ENCODE data around the gene KLRC3.
"Not testable (repeated sequence)": the region's sequence is repeated elsewhere in the genome, so short reads cannot be mapped to it uniquely, and the experiment has no call there.

The KLRC3 gene

DNA sequence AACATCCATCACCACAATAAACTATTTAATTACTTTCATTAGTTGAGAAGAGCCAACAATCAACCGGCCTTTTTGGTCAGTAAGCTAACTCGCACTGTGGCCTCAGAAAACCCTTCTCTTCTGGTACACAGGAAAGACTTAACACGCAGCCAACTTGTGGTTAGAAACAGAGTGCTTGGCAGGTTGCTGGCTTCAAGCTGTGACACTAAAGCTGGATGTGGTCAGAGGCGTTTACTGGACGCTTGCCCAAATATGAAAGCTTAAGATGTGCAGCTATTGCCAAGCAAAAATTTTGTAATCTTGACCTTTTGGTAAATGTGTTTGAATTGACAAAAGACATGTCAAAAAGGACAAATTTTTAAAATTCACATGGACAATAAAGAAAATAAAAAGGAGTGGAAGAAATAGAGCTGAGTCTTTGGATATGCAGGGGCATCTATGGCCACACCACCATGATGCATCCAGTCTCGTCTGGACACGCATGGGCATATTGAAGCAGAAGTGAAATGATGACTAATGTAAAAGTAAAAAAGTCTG is 27.9 kb downstream of the KLRC3 start:
- no peaks in the 10 kb centered on the region for H3K27me3 ChIP-seq (replicated peaks; ENCODE audit: control insufficient read depth, insufficient read depth, low read length)
- TF ChIP-seq, protein P1, sequence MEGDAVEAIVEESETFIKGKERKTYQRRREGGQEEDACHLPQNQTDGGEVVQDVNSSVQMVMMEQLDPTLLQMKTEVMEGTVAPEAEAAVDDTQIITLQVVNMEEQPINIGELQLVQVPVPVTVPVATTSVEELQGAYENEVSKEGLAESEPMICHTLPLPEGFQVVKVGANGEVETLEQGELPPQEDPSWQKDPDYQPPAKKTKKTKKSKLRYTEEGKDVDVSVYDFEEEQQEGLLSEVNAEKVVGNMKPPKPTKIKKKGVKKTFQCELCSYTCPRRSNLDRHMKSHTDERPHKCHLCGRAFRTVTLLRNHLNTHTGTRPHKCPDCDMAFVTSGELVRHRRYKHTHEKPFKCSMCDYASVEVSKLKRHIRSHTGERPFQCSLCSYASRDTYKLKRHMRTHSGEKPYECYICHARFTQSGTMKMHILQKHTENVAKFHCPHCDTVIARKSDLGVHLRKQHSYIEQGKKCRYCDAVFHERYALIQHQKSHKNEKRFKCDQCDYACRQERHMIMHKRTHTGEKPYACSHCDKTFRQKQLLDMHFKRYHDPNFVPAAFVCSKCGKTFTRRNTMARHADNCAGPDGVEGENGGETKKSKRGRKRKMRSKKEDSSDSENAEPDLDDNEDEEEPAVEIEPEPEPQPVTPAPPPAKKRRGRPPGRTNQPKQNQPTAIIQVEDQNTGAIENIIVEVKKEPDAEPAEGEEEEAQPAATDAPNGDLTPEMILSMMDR (IDR thresholded peaks at IDR 0.05; ENCODE audit: insufficient read depth, low read length, poor library complexity, severe bottlenecking), result no peak
- H3K36me3 ChIP-seq (ENCODE audit: control insufficient read depth, insufficient read depth, low read length), result no peaks in the 10 kb centered on the region
- H3K4me3 ChIP-seq (replicated peaks; ENCODE audit: low read depth, low read length), result no peak overlapping the region
- DNase-seq (ENCODE audit: extremely low read depth, insufficient read length), result peak; percentile 52

DNA sequence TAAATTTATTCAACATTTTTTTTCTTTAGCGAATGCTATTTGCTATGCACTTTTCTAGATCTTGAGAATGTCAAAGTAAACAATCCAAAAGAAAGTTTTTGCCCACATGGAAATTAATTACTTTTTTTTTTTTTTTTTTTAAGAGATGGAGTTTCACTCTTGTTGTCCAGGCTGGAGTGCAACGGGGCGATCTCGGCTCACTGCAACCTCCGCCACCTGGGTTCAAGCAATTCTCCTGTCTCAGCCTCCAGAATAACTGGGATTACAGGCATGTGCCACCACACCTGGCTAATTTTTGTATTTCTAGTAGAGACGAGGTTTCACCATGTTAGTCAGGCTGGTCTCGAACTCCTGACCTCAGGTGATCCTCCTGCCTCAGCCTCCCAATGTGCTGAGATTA is 29.4 kb downstream of the KLRC3 start:
- H3K27me3 ChIP-seq (replicated peaks; ENCODE audit: control insufficient read depth, insufficient read depth, low read length); H3K4me3 ChIP-seq (replicated peaks; ENCODE audit: low read depth, low read length); H3K36me3 ChIP-seq (ENCODE audit: control insufficient read depth, insufficient read depth, low read length); DNase-seq (ENCODE audit: extremely low read depth, insufficient read length): not testable (repeated sequence)

DNA sequence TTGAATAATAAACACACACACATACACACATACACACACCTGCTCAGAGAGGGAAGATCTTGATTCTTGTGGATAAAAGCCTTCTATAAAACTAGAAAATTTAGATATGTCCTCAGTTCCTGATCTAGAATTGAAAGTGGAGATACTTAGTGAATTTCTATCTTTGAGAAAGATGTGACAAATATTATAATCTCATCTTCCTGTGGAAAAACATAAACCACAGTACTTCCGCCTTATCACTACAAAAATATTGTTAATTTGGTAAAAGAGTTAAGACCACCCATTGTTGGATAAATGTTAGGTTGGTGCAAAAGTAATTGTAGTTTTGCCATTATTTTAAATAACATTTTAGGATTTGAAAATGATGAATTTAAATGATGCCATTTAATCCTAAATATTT is 30.5 kb downstream of the KLRC3 start, which contains the start of gene KLRK1:
KLRK1 (minus strand) TSS at position 138 of the 400 bp plus-strand sequence. CDS start 1,231 bp downstream, outside the sequence.
- TF ChIP-seq, protein P1 (IDR thresholded peaks at IDR 0.05; ENCODE audit: insufficient read depth, low read length, poor library complexity, severe bottlenecking), result no peak
- H3K27me3 ChIP-seq (replicated peaks; ENCODE audit: control insufficient read depth, insufficient read depth, low read length), result no peaks in the 10 kb centered on the region
- no peak within 1 kb of the TSS for H3K4me3 ChIP-seq (replicated peaks; ENCODE audit: low read depth, low read length)
- no peak for DNase-seq (ENCODE audit: extremely low read depth, insufficient read length)
- H3K36me3 ChIP-seq (ENCODE audit: control insufficient read depth, insufficient read depth, low read length), result no peaks in the 10 kb centered on the region

DNA sequence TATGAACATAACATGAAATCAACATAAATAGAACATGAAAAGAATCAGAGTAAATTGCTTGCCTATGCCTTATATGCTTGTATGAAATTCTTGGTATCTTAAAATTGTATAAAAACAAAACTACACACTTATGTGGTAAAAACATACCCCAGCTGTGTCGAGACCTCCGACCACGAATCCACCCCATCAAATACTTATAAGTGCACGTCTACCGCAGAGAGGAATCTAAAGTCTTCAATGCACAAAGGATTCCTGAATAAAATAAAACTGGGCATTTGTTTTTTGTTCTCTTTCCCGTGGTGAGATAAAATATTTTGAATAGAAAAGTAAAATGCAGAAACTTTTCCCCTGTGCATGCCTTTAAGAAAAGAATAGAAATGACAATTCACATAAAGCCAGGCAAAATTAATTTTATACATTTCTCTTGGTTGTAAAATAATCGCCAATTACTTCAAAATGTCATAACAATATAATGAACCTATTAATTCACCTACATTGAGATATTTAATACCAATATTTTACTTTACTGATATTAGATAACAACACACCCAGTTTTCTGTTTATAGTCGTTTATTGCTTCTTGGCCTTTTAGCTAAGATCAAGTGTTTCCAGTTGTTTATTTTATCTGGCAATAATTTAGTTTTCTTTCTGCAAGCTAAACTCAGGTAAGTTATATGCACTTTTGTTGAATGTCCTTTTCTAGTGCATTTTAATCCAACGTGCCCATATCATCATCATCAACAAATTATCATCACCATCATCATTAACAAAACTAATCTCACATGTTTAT is 31.6 kb downstream of the KLRC3 start:
- TF ChIP-seq, protein P1 (IDR thresholded peaks at IDR 0.05; ENCODE audit: insufficient read depth, low read length, poor library complexity, severe bottlenecking), result no peak
- no peak for DNase-seq (ENCODE audit: extremely low read depth, insufficient read length)
- H3K27me3 ChIP-seq (replicated peaks; ENCODE audit: control insufficient read depth, insufficient read depth, low read length), result no peaks in the 10 kb centered on the region
- H3K4me3 ChIP-seq (replicated peaks; ENCODE audit: low read depth, low read length), result no peak overlapping the region
- no peaks in the 10 kb centered on the region for H3K36me3 ChIP-seq (ENCODE audit: control insufficient read depth, insufficient read depth, low read length)

DNA sequence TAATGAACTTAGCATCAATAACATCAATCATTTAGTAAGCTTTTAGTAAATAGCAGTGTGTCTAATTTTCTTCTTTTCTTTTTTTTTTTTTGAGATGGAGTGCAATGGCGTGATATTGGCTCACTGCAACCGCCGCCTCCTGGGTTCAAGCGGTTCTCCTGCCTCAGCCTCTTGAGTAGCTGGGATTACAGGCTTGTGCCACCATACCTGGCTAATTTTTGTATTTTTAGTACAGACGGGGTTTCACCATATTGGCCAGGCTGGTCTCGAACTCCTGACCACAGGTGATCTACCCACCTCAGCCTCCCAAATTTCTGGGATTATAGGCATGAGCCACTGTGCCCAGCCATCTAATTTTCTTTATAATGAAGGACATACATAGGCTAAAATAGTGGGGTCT is 32.9 kb downstream of the KLRC3 start:
- H3K27me3 ChIP-seq (replicated peaks; ENCODE audit: control insufficient read depth, insufficient read depth, low read length); H3K4me3 ChIP-seq (replicated peaks; ENCODE audit: low read depth, low read length); DNase-seq (ENCODE audit: extremely low read depth, insufficient read length): not testable (repeated sequence)

DNA sequence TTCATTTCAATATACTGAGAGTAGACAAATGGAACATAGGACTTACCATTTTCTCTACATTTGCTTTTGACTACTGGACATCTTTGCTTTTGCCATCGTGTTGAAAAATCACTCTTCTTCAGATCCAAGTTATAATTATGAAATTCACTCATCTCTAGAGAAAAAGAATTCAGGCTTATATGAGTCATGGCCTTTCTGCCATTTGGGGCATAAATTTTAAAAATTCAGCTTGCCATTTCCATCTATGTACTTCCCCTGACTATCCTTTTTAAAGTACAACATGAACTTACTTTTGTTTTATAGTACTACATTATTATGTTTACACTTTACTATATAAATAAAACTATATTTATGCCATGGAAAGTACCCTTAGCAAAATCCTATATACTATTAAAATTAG is 33.5 kb downstream of the KLRC3 start:
- no peak for DNase-seq (ENCODE audit: extremely low read depth, insufficient read length)
- Histone ChIP-seq H3K27me3 (replicated peaks; ENCODE audit: control insufficient read depth, insufficient read depth, low read length) (no peaks in the 10 kb centered on the region), H3K4me3 (replicated peaks; ENCODE audit: low read depth, low read length) (no peak overlapping the region), H3K36me3 (ENCODE audit: control insufficient read depth, insufficient read depth, low read length) (no peaks in the 10 kb centered on the region)
- TF ChIP-seq, protein P1 (IDR thresholded peaks at IDR 0.05; ENCODE audit: insufficient read depth, low read length, poor library complexity, severe bottlenecking), result no peak

More for the DNA sequence above, 32.9 kb downstream of the KLRC3 start:
- not testable (repeated sequence) for H3K36me3 ChIP-seq (ENCODE audit: control insufficient read depth, insufficient read depth, low read length)
